Measurements from ENCODE around the gene STARD3. TPM values are rescaled to one million over a fixed set of nuclear protein-coding genes. Genes with fewer than 3 reads are reported as not detected.

STARD3 gene
- total and polyA plus RNA-seq, 3 experiments from 2014 or later, result 44.5 to 74.1 (median 71.4) TPM

- Histone ChIP-seq H3K9me3 (ENCODE audit: low read length) (no peaks in the 10 kb centered on the region), H3K4me3 (ENCODE audit: low read length) (peak overlapping the region; percentile 50), H3K27me3 (ENCODE audit: insufficient read depth, low read length, poor library complexity, severe bottlenecking) (peaks cover 17% of the 10 kb centered on the region), H3K36me3 (ENCODE audit: insufficient read depth, low read length) (no peaks in the 10 kb centered on the region), H3K27ac (ENCODE audit: low read depth, low read length) (peak overlapping the region; percentile 57), H3K4me1 (ENCODE audit: insufficient read depth, low read length) (peaks cover 32% of the 10 kb centered on the region)
- no peaks in the 10 kb centered on the region for H3K9me3 Mint-ChIP-seq
- CTCF ChIA-PET, result interaction anchor here (0.6 to 11.4 kb wide), 69 partner anchors 8 to 597 kb away, joined by 3 to 161 read pairs (median 4); partner anchors contain the start of genes IKZF3, MIEN1, NEUROD2 and PGAP3
- H3K4me1 Mint-ChIP-seq, result peaks cover 20 to 34% (median 22%) of the 10 kb centered on the region in 3 donors
- POLR2A ChIA-PET, result interaction anchor here (0.6 to 1.3 kb wide), 3 partner anchors 9 to 181 kb away, joined by 3 to 9 read pairs (median 3); partner anchors contain the start of gene PGAP3
- peak overlapping the region; percentile 80 to 92 (median 87) for H3K27ac Mint-ChIP-seq
- H3K36me3 Mint-ChIP-seq, result no peaks in the 10 kb centered on the region
- H3K4me3 Mint-ChIP-seq, result peak overlapping the region; percentile 70 to 91 (median 83)
- peaks cover 10 to 14% of the 10 kb centered on the region in 2 donors for H3K27me3 Mint-ChIP-seq
- peak; percentile 80 to 89 (median 83) for DNase-seq
These were observed 15.2 kb upstream of the STARD3 start for GRCh38 chr17:39621523-39622379.

DNA sequence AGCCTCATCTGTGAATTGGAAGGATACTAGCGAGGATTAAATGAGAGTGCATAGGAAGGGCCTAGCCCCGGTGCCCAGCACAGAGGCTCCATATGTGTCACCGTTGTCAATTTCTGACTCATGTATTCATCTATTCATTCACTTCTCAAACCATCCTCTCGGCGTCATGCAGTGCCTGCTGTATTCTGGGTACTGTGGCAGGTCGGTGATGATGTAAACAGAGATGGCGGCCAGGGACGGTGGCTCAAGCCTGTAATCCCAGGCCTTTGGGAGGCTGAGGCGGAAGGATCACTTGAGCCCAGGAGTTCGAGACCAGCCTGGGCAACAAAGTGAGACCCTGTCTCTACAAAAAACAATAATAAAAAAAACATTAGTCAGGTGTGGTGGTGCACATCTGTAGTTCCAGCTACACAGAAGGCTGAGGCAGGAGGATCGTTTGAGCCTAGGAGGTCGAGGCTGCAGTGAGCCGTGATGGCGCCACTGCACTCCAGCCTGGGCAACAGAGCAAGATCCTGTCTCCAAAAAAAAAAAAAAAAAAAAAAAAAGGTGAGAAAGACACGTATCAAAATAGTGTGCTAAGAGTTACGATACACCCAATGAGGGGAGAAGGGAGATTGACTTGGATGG, 14.5 kb upstream of the STARD3 start:
- Histone ChIP-seq H3K27me3 (ENCODE audit: insufficient read depth, low read length, poor library complexity, severe bottlenecking) (peaks cover 17% of the 10 kb centered on the region), H3K36me3 (ENCODE audit: insufficient read depth, low read length) (no peaks in the 10 kb centered on the region), H3K4me1 (ENCODE audit: insufficient read depth, low read length) (peaks cover 31% of the 10 kb centered on the region), H3K9me3 (ENCODE audit: low read length) (no peaks in the 10 kb centered on the region), H3K27ac (ENCODE audit: low read depth, low read length) (peak overlapping the region; percentile 57), H3K4me3 (ENCODE audit: low read length) (peak overlapping the region; percentile 50)
- peak overlapping the region; percentile 70 to 91 (median 83) for H3K4me3 Mint-ChIP-seq
- H3K36me3 Mint-ChIP-seq, result no peaks in the 10 kb centered on the region
- peak overlapping the region; percentile 80 to 92 (median 87) for H3K27ac Mint-ChIP-seq
- H3K27me3 Mint-ChIP-seq, result peaks cover 10 to 16% of the 10 kb centered on the region in 2 donors
- peak in 3 of 5 donors; percentile 14 to 71 (median 27) for DNase-seq
- H3K4me1 Mint-ChIP-seq, result peaks cover 18 to 37% (median 20%) of the 10 kb centered on the region in 3 donors
- ChIA-PET CTCF (interaction anchor here (0.8 to 11.4 kb wide), 42 partner anchors 9 to 596 kb away, joined by 3 to 161 read pairs (median 5); partner anchors contain the start of genes IKZF3, MIEN1, PNMT and STARD3), POLR2A (interaction anchor here (0.6 to 1.3 kb wide), 4 partner anchors 8 to 180 kb away, joined by 3 to 9 read pairs (median 4); partner anchors contain the start of gene PGAP3)
- H3K9me3 Mint-ChIP-seq, result no peaks in the 10 kb centered on the region

GRCh38 chr17:39623356-39623950, 13.5 kb upstream of the STARD3 start:
- H3K4me3 Mint-ChIP-seq, result peak overlapping the region in 4 of 7 donors; percentile 54 to 78 (median 64)
- H3K27me3 ChIP-seq (ENCODE audit: insufficient read depth, low read length, poor library complexity, severe bottlenecking), result peaks cover 23% of the 10 kb centered on the region
- H3K4me1 Mint-ChIP-seq, result peaks cover 15 to 32% (median 20%) of the 10 kb centered on the region in 3 donors
- peaks cover 17 to 23% of the 10 kb centered on the region in 2 donors for H3K27me3 Mint-ChIP-seq
- H3K9me3 Mint-ChIP-seq, result no peaks in the 10 kb centered on the region
- no peak overlapping the region for H3K27ac ChIP-seq (ENCODE audit: low read depth, low read length)
- peak overlapping the region in 3 of 8 donors; percentile 50 to 87 (median 69) for H3K27ac Mint-ChIP-seq
- H3K4me3 ChIP-seq (ENCODE audit: low read length), result no peak overlapping the region
- no peaks in the 10 kb centered on the region for H3K9me3 ChIP-seq (ENCODE audit: low read length)
- POLR2A ChIA-PET, result interaction anchor here (1.0 to 1.1 kb wide), 2 partner anchors 76 to 129 kb away, joined by 3 to 4 read pairs; no protein-coding TSS in a partner anchor
- DNase-seq, result peak; percentile 74 to 87 (median 79)
- no peaks in the 10 kb centered on the region for H3K36me3 Mint-ChIP-seq
- CTCF ChIA-PET, result interaction anchor here (0.7 to 11.4 kb wide), 22 partner anchors 10 to 333 kb away, joined by 3 to 161 read pairs (median 6); partner anchors contain the start of genes MIEN1, PNMT, STARD3 and TCAP
- H3K36me3 ChIP-seq (ENCODE audit: insufficient read depth, low read length), result no peaks in the 10 kb centered on the region
- H3K4me1 ChIP-seq (ENCODE audit: insufficient read depth, low read length), result peaks cover 28% of the 10 kb centered on the region

DNA sequence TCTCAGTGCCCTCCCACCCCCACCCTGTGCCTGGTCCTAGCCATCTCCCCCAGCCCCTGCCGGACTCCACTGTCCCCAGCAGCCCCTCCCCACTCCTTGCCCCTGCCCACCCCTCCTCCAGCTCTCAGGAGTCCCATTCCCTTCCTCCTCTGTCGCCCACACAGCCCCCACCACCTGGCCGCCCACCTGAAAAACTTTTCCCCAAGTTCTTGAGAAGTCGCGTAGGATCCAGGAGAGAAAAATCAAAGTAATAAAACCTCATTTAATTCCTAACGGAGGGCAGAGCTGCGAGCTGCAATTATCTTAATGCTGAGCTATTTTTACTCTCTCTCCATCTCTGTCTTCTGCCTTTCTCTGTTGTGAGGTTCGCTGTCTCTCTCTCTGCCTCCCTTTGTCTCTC, 12.6 kb upstream of the STARD3 start:
- H3K9me3 Mint-ChIP-seq, result no peaks in the 10 kb centered on the region
- no peak overlapping the region for H3K27ac Mint-ChIP-seq
- H3K27me3 Mint-ChIP-seq, result peaks cover 22 to 27% of the 10 kb centered on the region in 2 donors
- peaks cover 13 to 30% (median 20%) of the 10 kb centered on the region in 3 donors for H3K4me1 Mint-ChIP-seq
- Histone ChIP-seq H3K4me3 (ENCODE audit: low read length) (no peak overlapping the region), H3K27ac (ENCODE audit: low read depth, low read length) (no peak overlapping the region), H3K9me3 (ENCODE audit: low read length) (no peaks in the 10 kb centered on the region), H3K27me3 (ENCODE audit: insufficient read depth, low read length, poor library complexity, severe bottlenecking) (peaks cover 23% of the 10 kb centered on the region), H3K4me1 (ENCODE audit: insufficient read depth, low read length) (peaks cover 27% of the 10 kb centered on the region), H3K36me3 (ENCODE audit: insufficient read depth, low read length) (no peaks in the 10 kb centered on the region)
- H3K4me3 Mint-ChIP-seq, result peak overlapping the region in 1 of 7 donors; percentile 38
- DNase-seq, result no peak
- ChIA-PET CTCF (interaction anchor here (1.1 to 11.4 kb wide), 9 partner anchors 9 to 356 kb away, joined by 3 to 161 read pairs (median 15); partner anchors contain the start of genes MIEN1, PNMT, PSMD3 and STARD3), POLR2A (interaction anchor here (0.6 kb wide), 1 partner anchor 182 kb away, joined by 3 read pairs; no protein-coding TSS in a partner anchor)
- H3K36me3 Mint-ChIP-seq, result no peaks in the 10 kb centered on the region

DNA sequence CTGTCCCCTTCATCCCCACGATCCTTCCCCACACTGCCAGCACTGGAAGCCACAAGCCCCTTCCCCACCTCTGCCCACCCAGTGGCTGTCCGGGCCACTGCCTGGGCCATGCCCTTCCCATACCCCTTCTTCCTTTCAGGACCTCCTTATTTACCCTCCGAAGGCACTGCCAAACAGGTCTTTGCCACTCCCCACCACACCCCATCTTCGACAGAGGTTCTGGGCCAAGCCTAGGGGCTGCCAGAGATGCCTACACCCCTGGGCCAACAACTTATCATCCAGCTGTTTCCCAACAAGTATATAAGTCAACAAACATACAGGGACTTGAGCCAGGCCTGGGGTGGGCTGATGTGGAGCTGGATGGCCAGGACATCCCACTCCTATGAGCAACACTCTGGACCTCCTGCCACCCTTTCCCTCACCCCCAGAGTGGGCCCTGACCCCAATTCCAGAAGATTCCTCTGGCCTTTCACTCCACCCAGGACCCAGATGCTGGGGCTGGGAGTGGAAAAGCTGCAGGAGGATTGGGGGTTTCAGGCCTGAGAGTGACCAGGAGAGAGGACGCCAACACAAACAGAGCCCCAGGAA, 11.7 kb upstream of the STARD3 start:
- Mint-ChIP-seq H3K4me1 (peaks cover 13 to 30% (median 20%) of the 10 kb centered on the region in 3 donors), H3K27me3 (peaks cover 22 to 29% of the 10 kb centered on the region in 2 donors), H3K36me3 (no peaks in the 10 kb centered on the region), H3K9me3 (no peaks in the 10 kb centered on the region), H3K27ac (no peak overlapping the region), H3K4me3 (peak overlapping the region in 2 of 7 donors; percentile 37 to 39)
- no peak for DNase-seq
- Histone ChIP-seq H3K27me3 (ENCODE audit: insufficient read depth, low read length, poor library complexity, severe bottlenecking) (peaks cover 23% of the 10 kb centered on the region), H3K4me1 (ENCODE audit: insufficient read depth, low read length) (peaks cover 27% of the 10 kb centered on the region), H3K9me3 (ENCODE audit: low read length) (no peaks in the 10 kb centered on the region), H3K36me3 (ENCODE audit: insufficient read depth, low read length) (no peaks in the 10 kb centered on the region), H3K4me3 (ENCODE audit: low read length) (no peak overlapping the region), H3K27ac (ENCODE audit: low read depth, low read length) (no peak overlapping the region)
- POLR2A ChIA-PET, result interaction anchor here (0.5 kb wide), 1 partner anchor 831 kb away, joined by 11 read pairs; no protein-coding TSS in a partner anchor
- CTCF ChIA-PET, result interaction anchor here (0.5 to 11.4 kb wide), 9 partner anchors 8 to 355 kb away, joined by 3 to 161 read pairs (median 4); partner anchors contain the start of genes PNMT, PSMD3 and STARD3

DNA sequence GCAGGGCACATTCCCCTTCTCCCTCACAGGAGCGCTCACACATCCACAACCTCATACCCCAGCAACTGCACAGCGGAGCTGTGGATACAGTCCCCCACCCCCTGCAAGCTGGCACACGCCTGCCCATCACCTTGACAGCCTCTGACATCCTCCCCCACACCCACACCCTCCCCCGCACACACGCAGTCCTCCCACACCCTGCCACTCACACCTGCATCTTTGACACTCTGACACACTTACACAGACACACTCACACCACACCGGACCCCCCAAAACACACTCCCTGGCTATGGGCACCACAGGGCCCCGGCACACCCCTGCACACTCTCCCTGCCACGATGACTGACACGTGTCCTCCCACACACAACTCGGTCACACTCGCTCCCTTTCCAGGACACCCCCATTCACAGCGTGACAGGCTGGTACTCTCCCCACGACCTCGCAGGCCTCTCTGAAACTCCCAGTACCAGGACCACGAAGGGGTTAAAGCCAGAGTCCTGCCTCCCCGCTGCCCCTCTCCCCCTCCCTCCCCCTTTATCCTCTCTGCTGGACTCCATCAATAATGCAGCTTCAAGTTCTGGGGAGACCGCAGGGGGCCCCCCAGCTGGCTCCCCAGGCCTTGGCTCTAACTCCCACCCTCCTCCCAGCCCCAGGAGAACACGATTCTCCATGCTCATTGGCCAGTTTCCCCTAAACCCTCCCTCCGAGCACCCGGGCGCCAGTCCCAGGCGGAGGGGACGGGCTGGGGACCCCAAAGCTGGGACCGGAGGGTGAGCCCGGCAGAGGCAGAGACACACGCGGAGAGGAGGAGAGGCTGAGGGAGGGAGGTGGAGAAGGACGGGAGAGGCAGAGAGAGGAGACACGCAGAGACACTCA, 10.5 kb upstream of the STARD3 start, which contains the start of gene PPP1R1B:
PPP1R1B (plus strand) TSS at position 782 of the 876 bp plus-strand sequence. CDS start 441 bp downstream, outside the sequence.
- no peak for DNase-seq

More for the DNA sequence above, 10.5 kb upstream of the STARD3 start, which contains the start of gene PPP1R1B:
- Mint-ChIP-seq H3K36me3 (no peaks in the 10 kb centered on the region), H3K4me3 (peak within 1 kb of the TSS in 6 of 7 donors; percentile 1 to 66 (median 42)), H3K27me3 (peaks cover 24 to 37% of the 10 kb centered on the region in 2 donors), H3K4me1 (peaks cover 13 to 34% (median 20%) of the 10 kb centered on the region in 3 donors), H3K27ac (peak within 1 kb of the TSS in 1 of 8 donors; percentile 86), H3K9me3 (no peaks in the 10 kb centered on the region)
- peaks cover 23% of the 10 kb centered on the region for H3K27me3 ChIP-seq (ENCODE audit: insufficient read depth, low read length, poor library complexity, severe bottlenecking)
- ChIA-PET CTCF (interaction anchor here (1.0 to 11.4 kb wide), 3 partner anchors 7 to 27 kb away, joined by 3 to 161 read pairs (median 54); partner anchors contain the start of gene STARD3), POLR2A (interaction anchor here (0.5 kb wide), 1 partner anchor 426 kb away, joined by 3 read pairs; the partner anchor contains the start of gene RPL19)
- H3K4me1 ChIP-seq (ENCODE audit: insufficient read depth, low read length), result peaks cover 27% of the 10 kb centered on the region
- H3K36me3 ChIP-seq (ENCODE audit: insufficient read depth, low read length), result no peaks in the 10 kb centered on the region
- no peaks in the 10 kb centered on the region for H3K9me3 ChIP-seq (ENCODE audit: low read length)
- H3K27ac ChIP-seq (ENCODE audit: low read depth, low read length), result no peak within 1 kb of the TSS
- H3K4me3 ChIP-seq (ENCODE audit: low read length), result no peak within 1 kb of the TSS

Measured in CD8-positive, alpha-beta memory T cell (primary cell).